Neural progenitor cell (in vitro differentiated cells): ENCODE measurements around the gene HNRNPL. TPM values are rescaled to one million over a fixed set of nuclear protein-coding genes. Genes with fewer than 3 reads are reported as not detected.
"Not testable (repeated sequence)": the region's sequence is repeated elsewhere in the genome, so short reads cannot be mapped to it uniquely, and the experiment has no call there.

Experiments used
- DNase-seq: peaks from one replicate; pipeline ENCODE4 v3.0.0-alpha.2; 2016; ENCODE audit warnings: low spot score
- H2AFZ ChIP-seq: fragments of 200-600 bp; sonication (generic); replicated peaks from 2 replicates; pipeline ENCODE4 v1.6.1; 2016; ENCODE audit warnings: antibody characterized with exemption
- H3F3A ChIP-seq: fragments of 200-600 bp; sonication (generic); 2 replicates; pipeline ENCODE4 v1.6.1; 2016; ENCODE audit warnings: antibody characterized with exemption, low read depth
- H3K27ac ChIP-seq: fragments of 200-600 bp; sonication (generic); 2 replicates; pipeline ENCODE4 v1.5.1; 2016; ENCODE audit warnings: mild to moderate bottlenecking
- H3K27me3 ChIP-seq: fragments of 200-600 bp; sonication (generic); 2 replicates; pipeline ENCODE4 v1.6.1; 2016; ENCODE audit warnings: mild to moderate bottlenecking, moderate library complexity
- H3K36me3 ChIP-seq: fragments of 200-600 bp; sonication (generic); 2 replicates; pipeline ENCODE4 v1.5.1; 2016
- H3K4me1 ChIP-seq: fragments of 200-600 bp; sonication (generic); 2 replicates; pipeline ENCODE4 v1.6.1; 2016; ENCODE audit warnings: mixed run types
- H3K4me2 ChIP-seq: fragments of 200-600 bp; sonication (generic); 2 replicates; pipeline ENCODE4 v1.6.1; 2016
- H3K4me3 ChIP-seq: fragments of 200-600 bp; sonication (generic); 2 replicates; pipeline ENCODE4 v1.5.1; 2016
- H3K79me2 ChIP-seq: fragments of 200-600 bp; sonication (generic); 2 replicates; pipeline ENCODE4 v1.6.1; 2016; ENCODE audit warnings: low read depth
- H3K9ac ChIP-seq: fragments of 200-600 bp; sonication (generic); 2 replicates; pipeline ENCODE4 v1.6.1; 2016
- H3K9me3 ChIP-seq: fragments of 200-600 bp; sonication (generic); 2 replicates; pipeline ENCODE4 v1.5.1; 2016; ENCODE audit warnings: low read depth
- H4K20me1 ChIP-seq: fragments of 200-600 bp; sonication (generic); 2 replicates; pipeline ENCODE4 v1.6.1; 2016; ENCODE audit warnings: low read depth
- H3K27ac Mint-ChIP-seq: 3 replicates; pipeline ENCODE4 v1.8.0; 2021; ENCODE audit warnings: mixed read lengths
- H3K27me3 Mint-ChIP-seq: 2 replicates; pipeline ENCODE4 v1.8.0; 2022; ENCODE audit warnings: low read depth, mild to moderate bottlenecking, inconsistent platforms, moderate library complexity, mixed read lengths; ENCODE audit not compliant: insufficient read depth
- H3K36me3 Mint-ChIP-seq: 3 replicates; pipeline ENCODE4 v1.8.0; 2021; ENCODE audit warnings: mixed read lengths
- H3K4me1 Mint-ChIP-seq: 3 replicates; pipeline ENCODE4 v1.8.0; 2021; ENCODE audit warnings: mixed read lengths
- H3K4me3 Mint-ChIP-seq: 3 replicates; pipeline ENCODE4 v1.8.0; 2021; ENCODE audit warnings: mild to moderate bottlenecking, moderate library complexity, mixed read lengths
- H3K9me3 Mint-ChIP-seq: 3 replicates; pipeline ENCODE4 v1.8.0; 2020; ENCODE audit warnings: mixed read lengths
- CTCF ChIP-seq: fragments of 200-600 bp; sonication (generic); IDR thresholded peaks from 2 replicates; pipeline ENCODE4 v1.5.1; 2017; ENCODE audit warnings: antibody characterized with exemption, mild to moderate bottlenecking
- EZH2 ChIP-seq: fragments of 200-600 bp; sonication (generic); IDR thresholded peaks from 2 replicates; pipeline ENCODE4 v1.6.1; 2017; ENCODE audit warnings: antibody characterized with exemption, mild to moderate bottlenecking, moderate library complexity
- EZH2phosphoT487 ChIP-seq: fragments of 200-600 bp; sonication (generic); IDR thresholded peaks from 2 replicates; pipeline ENCODE4 v1.6.1; 2017; ENCODE audit warnings: antibody characterized with exemption
- total RNA-seq: library from RNA; depleted of rRNA; stranded (reverse); fragments of >200 nt; gene quantifications from 2 replicates; pipeline ENCODE4 v1.2.3, GENCODE V29; 2015; ENCODE audit warnings: low replicate concordance

The HNRNPL gene
- total RNA-seq, 1 donor from 2014 or later, result 436 TPM

- Histone ChIP-seq H3K27me3 (no peaks in the 10 kb centered on the region), H3K9ac (no peak overlapping the region), H2AFZ (no peak overlapping the region), H3K4me3 (no peak overlapping the region), H3K4me2 (no peak overlapping the region), H3K4me1 (peaks cover 3% of the 10 kb centered on the region), H3K36me3 (no peaks in the 10 kb centered on the region), H3F3A (peaks cover 4% of the 10 kb centered on the region), H4K20me1 (no peaks in the 10 kb centered on the region), H3K9me3 (no peaks in the 10 kb centered on the region), H3K27ac (no peak overlapping the region), H3K79me2 (no peaks in the 10 kb centered on the region)
- no peak overlapping the region for H3K4me3 Mint-ChIP-seq
- H3K27me3 Mint-ChIP-seq, result peaks cover 4% of the 10 kb centered on the region
- DNase-seq, result no peak
- H3K9me3 Mint-ChIP-seq, result no peaks in the 10 kb centered on the region
- TF ChIP-seq EZH2 (no peak), EZH2phosphoT487 (no peak), CTCF (no peak)
- peaks cover 7% of the 10 kb centered on the region for H3K36me3 Mint-ChIP-seq
- H3K4me1 Mint-ChIP-seq, result peaks cover 9% of the 10 kb centered on the region
- H3K27ac Mint-ChIP-seq, result peak overlapping the region; percentile 37
Observed at GRCh38 chr19:38812009-38812840, 37.6 kb downstream of the HNRNPL start.

- no peaks in the 10 kb centered on the region for H3K27me3 ChIP-seq
- H3K4me1 ChIP-seq, result peaks cover 3% of the 10 kb centered on the region
- H3K9me3 ChIP-seq, result no peaks in the 10 kb centered on the region
- no peak for DNase-seq
- no peak overlapping the region for H3K27ac ChIP-seq
- H3K4me2 ChIP-seq, result no peak overlapping the region
- no peak overlapping the region for H2AFZ ChIP-seq
- Mint-ChIP-seq H3K4me3 (no peak overlapping the region), H3K36me3 (no peaks in the 10 kb centered on the region), H3K27me3 (peaks cover 10% of the 10 kb centered on the region), H3K27ac (peak overlapping the region; percentile 57), H3K4me1 (peaks cover 11% of the 10 kb centered on the region), H3K9me3 (no peaks in the 10 kb centered on the region)
- peaks cover 4% of the 10 kb centered on the region for H3F3A ChIP-seq
- H3K79me2 ChIP-seq, result no peaks in the 10 kb centered on the region
- H3K9ac ChIP-seq, result no peak overlapping the region
- H3K4me3 ChIP-seq, result no peak overlapping the region
- no peaks in the 10 kb centered on the region for H3K36me3 ChIP-seq
- TF ChIP-seq CTCF (no peak), EZH2 (no peak), EZH2phosphoT487 (no peak)
- no peaks in the 10 kb centered on the region for H4K20me1 ChIP-seq
Observed at GRCh38 chr19:38809592-38810252, 40.1 kb downstream of the HNRNPL start.

- Histone ChIP-seq H3K9ac (no peak overlapping the region), H3K4me3 (no peak overlapping the region), H3K4me2 (no peak overlapping the region), H3K9me3 (no peaks in the 10 kb centered on the region), H3K27ac (no peak overlapping the region), H3K79me2 (no peaks in the 10 kb centered on the region), H3F3A (peaks cover 4% of the 10 kb centered on the region), H3K27me3 (no peaks in the 10 kb centered on the region), H3K36me3 (no peaks in the 10 kb centered on the region), H2AFZ (no peak overlapping the region), H4K20me1 (no peaks in the 10 kb centered on the region), H3K4me1 (peaks cover 3% of the 10 kb centered on the region)
- TF ChIP-seq EZH2, result no peak
- TF ChIP-seq CTCF, result no peak
- no peaks in the 10 kb centered on the region for H3K36me3 Mint-ChIP-seq
- no peak overlapping the region for H3K4me3 Mint-ChIP-seq
- H3K27me3 Mint-ChIP-seq, result peaks cover 10% of the 10 kb centered on the region
- no peaks in the 10 kb centered on the region for H3K9me3 Mint-ChIP-seq
- H3K4me1 Mint-ChIP-seq, result peaks cover 11% of the 10 kb centered on the region
- DNase-seq, result no peak
- no peak overlapping the region for H3K27ac Mint-ChIP-seq
Observed at GRCh38 chr19:38808741-38809140, 41.0 kb downstream of the HNRNPL start.

GRCh38 chr19:38807374-38808098 lies 42.2 kb downstream of the HNRNPL start:
- H3K4me3 Mint-ChIP-seq, result peak overlapping the region; percentile 4
- H3K27ac Mint-ChIP-seq, result peak overlapping the region; percentile 16
- not testable (repeated sequence) for H3K9ac ChIP-seq, H2AFZ ChIP-seq, H3K9me3 Mint-ChIP-seq, H3K9me3 ChIP-seq, H3K36me3 ChIP-seq, H3K79me2 ChIP-seq, H3F3A ChIP-seq, H4K20me1 ChIP-seq, H3K36me3 Mint-ChIP-seq, H3K4me2 ChIP-seq, H3K4me3 ChIP-seq, H3K27me3 ChIP-seq, H3K4me1 ChIP-seq
- peak overlapping the region; percentile 37 for H3K27ac ChIP-seq
- peaks cover 14% of the 10 kb centered on the region for H3K27me3 Mint-ChIP-seq
- peak; percentile 22 for DNase-seq
- peaks cover 11% of the 10 kb centered on the region for H3K4me1 Mint-ChIP-seq
